HT1080 (cell line): Measurements from ENCODE around the gene CMTM7. TPM values are rescaled to one million over a fixed set of nuclear protein-coding genes. Genes with fewer than 3 reads are reported as not detected.
"Not testable (repeated sequence)": the region's sequence is repeated elsewhere in the genome, so short reads cannot be mapped to it uniquely, and the experiment has no call there.

ENCODE experiments used
- DNase-seq: peaks from one replicate; pipeline ENCODE4 v3.0.0-alpha.2; 2015; ENCODE audit warnings: low read depth
- total RNA-seq: library from RNA; depleted of rRNA; stranded (reverse); fragments of >200 nt; shearing (Covaris generic); gene quantifications from 2 replicates; pipeline ENCODE4 v1.2.3, GENCODE V29; 2014

The CMTM7 gene
- total RNA-seq, 1 experiment from 2014 or later: 57.9 TPM

GRCh38 chr3:32435911-32436815, 44.5 kb downstream of the CMTM7 start:
- no peak for DNase-seq

DNA sequence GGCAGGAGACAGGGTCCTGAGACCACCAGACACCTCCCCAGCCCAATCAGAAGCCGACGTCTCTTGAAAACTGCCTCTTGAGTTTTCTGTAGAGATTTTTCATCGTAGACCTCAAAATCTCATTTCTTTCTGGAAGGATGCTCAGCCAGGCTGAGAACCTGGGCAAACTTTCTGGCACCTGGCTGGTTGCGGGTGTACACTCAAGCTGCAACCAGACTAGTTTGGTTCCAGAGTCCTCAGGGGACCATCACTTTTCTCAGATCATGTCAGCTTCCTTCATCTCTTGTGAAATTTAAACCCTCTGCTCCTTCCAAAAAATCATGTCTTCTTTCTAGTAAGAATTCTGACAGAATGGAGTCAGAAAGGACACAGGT, 45.1 kb downstream of the CMTM7 start:
- no peak for DNase-seq

- DNase-seq: no peak
These were observed 46.2 kb downstream of the CMTM7 start for GRCh38 chr3:32437896-32438295.

DNA sequence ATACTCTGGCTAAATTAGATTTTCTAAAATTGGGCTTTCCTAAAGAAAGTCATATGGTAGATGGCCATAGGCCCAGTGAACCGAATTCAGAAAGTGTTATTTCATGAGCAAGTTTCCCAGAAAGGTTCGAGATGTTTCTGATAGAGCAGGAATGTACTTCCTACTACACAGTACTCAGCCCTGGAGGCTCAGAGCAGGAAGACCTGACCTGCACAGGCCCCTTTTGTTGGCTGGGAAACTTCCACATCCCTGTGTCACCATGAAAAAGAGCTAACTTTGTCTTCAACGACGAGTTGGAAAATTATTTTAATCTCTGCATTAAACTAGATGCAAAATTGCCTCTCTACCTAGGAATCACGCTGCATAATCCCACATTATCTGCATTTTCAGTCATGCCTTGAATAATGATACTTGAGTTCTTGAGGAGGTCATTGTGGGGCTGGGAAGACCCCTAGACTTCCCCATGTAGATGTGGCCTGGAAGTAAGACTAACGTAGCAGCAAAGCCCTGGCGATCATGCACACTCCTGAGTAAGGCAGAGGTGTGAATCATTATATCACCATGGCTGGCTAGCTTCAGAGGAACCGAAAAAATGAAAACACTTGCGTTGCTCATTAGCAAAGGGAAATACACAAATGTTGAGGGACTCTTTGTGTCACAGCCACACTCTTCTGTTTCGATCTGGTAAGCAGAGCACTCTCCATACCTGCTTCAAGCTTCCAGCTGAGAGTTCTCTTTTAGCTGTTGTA, 47.1 kb downstream of the CMTM7 start:
- DNase-seq: no peak

- not testable (repeated sequence) for DNase-seq
These were observed 47.8 kb downstream of the CMTM7 start for GRCh38 chr3:32439421-32439820.

DNA sequence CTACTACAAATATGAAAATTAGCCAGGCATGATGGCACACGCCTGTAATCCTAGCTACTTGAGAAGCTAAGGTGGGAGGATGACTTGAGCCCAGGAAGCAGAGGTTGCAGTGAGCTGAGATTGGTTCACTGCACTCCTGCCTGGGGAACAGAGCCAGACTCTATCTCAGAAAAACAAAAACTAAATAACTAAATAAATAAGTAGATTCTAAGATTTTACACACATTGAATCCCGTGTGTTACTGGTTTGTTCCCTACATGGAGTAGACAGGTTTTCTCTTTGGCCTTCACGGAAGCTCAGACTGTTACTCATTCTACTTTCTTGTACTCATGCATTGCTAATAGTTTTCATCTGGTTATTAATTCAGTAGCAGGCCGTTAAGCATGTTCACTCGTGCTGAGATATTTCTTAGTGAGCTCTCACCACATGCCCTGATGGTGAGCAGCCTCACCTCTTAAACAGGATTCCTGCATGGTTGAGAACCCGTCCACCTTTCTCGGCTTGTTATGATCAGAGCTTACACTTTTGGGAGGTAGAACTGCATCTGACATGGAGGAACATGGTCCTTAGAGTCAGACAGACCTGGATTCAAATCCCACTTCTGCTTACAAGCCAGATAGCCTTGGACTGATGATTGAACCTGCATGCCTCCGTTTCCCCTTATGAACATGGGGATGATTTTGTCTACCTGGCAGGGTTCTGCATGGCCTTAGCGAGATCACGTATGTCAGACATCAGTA, 49.1 kb downstream of the CMTM7 start:
- DNase-seq: no peak

- peak; percentile 42 for DNase-seq
These were observed 51.1 kb downstream of the CMTM7 start for GRCh38 chr3:32442766-32443165.

DNA sequence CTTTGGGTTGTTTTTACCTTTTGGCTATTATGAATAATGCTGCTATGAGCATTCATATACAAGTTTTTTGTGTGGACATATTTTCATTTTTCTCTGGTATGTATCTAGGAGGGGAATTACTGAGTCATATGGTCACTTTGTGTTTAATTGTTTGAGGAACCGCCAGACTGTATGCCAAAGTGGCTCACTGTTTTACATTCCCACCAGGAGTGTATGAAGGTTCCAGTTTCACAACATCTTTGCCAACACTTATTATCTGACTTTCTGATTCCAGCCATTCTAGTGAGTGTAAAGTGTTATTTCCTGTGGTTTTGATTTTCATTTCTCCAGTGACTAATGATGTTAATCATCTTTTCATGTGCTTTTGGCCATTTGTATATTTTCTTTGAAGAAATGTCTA, 51.8 kb downstream of the CMTM7 start:
- DNase-seq: peak; percentile 78

GRCh38 chr3:32447865-32448400, 56.3 kb downstream of the CMTM7 start:
- DNase-seq: no peak

DNA sequence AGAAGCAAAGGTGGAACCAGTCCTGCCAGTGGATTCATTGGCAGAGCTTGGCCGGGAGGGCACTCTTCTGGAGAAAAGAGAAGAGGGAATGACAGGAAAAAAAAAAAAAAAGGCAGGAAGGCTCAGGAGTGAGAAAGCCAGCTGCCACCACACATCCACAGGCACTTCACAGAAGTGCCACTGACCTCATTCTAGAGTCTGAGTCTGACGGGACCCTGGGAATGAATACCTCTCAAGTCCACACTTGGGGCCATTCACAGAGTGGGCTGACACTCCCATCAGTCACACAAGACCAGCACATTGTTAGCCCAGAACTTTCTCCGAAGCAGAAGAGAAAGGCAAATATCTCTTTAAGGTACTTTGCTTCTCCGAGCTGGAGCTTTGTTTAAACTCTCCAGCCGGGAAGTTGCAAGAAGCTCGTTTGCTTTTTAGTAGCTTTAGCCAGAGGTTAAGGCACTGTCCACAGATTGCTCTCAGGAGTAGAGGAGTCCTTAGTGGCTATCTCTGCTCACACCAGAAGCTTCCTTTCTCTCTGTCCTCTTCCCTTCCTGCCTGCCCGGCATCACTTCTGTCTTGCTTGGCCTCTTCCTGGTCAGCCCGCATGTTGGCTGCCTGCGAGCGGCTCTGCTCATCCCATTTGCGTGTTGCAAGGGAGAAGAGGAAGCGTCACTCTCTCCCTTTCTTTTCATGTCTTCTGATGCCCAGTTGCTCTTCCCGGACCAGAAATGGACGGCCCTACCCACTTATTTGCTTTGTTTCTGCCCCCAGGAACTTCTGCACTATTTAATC, 57.2 kb downstream of the CMTM7 start:
- no peak for DNase-seq

- no peak for DNase-seq
These were observed 58.0 kb downstream of the CMTM7 start for GRCh38 chr3:32449691-32450090.

GRCh38 chr3:32450426-32450825, 58.8 kb downstream of the CMTM7 start:
- no peak for DNase-seq

DNA sequence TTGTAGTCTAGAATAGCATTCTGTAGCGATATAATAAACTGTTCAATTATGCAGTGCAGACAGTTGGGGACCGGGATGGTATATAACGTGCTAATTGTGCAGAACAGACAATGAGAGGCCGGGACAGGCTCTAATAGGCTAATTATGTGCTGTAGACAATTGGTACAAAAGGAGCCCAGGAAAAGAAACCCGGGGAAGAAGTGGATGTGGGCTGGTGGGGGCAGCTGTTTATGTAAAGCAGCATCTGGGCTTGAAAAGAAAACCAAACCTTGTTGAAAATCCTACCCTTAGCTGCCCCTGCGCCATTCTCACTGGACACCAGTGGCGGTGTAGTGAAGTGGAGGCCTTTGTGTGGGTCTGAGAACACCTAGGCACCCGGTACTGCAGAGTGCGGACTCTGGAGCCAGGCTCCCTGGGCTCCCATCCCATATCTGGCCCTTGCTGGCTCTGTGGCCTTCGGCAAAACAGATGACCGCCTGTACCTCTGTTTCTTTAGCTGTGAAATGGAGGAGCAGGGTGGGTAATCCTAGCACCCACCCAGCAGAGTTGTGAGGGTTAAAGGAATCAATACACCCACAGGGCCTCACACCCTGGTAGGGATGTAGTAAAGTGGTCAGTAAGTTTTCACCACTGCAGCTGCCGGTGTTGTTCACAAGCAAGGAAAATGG, 59.5 kb downstream of the CMTM7 start:
- DNase-seq: no peak

- DNase-seq: no peak
These were observed 60.4 kb downstream of the CMTM7 start for GRCh38 chr3:32452009-32452408.

GRCh38 chr3:32453346-32453745, 61.7 kb downstream of the CMTM7 start:
- no peak for DNase-seq

- no peak for DNase-seq
These were observed 62.5 kb downstream of the CMTM7 start for GRCh38 chr3:32454111-32454510.

DNA sequence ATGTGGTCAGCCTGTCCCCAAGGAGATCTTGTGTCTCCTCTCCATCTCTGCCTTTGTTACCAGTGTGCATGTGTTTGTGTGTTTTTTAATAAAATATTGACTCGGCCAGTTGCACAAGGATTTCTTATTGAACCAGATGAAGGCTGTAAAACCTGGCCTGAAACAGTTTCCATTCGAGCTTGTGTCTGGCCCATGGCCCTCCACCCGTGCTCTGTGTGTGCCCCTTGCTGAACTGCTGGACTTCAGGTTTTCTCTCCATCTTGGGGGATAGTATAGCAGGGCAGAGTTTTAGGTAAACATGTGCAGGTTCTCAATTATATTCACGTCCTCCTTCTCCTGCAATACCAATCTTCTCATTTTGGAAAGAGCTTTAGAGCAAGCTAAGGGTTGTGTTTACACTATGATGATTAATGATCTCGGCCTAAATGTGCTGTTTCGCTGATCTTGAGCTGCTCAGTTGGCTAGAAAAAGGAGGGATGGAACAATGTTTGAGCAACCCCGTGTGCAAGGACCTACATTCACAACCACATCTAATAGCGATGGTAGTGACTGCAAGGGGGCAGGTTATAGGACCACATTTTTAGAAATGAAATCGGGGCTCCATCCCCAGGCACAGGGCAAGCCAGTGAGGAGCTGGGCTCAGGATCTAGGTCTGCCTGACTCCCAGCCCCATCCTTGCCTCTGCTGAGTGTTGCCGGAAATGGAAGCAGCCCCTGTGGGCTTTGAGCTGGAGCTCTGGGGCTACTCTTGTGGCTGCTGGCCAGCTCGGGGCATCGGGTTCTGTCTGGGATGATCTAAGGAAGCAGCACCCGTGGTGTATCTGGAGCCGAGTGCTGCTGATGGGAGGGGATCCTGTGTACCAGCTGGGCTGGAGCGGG, 63.3 kb downstream of the CMTM7 start:
- DNase-seq: no peak

- no peak for DNase-seq
These were observed 64.2 kb downstream of the CMTM7 start for GRCh38 chr3:32455609-32456428.
